HG02885 (cell line): ENCODE measurements around the gene BRF1.

Experiments
- ATAC-seq: cut with Tn5 transposase; IDR thresholded peaks from one replicate; pipeline ENCODE4 v1.9.1; 2021; ENCODE audit warnings: mild to moderate bottlenecking; ENCODE audit not compliant: unreplicated experiment, poor library complexity

BRF1 gene

GRCh38 chr14:105167303-105168092 is 133.3 kb downstream of the BRF1 start:
- no peak for ATAC-seq

GRCh38 chr14:105166571-105167302 is 134.1 kb downstream of the BRF1 start:
- ATAC-seq = no peak

- no peak for ATAC-seq
These were observed 134.9 kb downstream of the BRF1 start for GRCh38 chr14:105165761-105166485.

GRCh38 chr14:105165134-105165704 is 135.6 kb downstream of the BRF1 start:
- ATAC-seq = no peak

GRCh38 chr14:105163040-105163742 is 137.6 kb downstream of the BRF1 start:
- ATAC-seq = no peak

- no peak for ATAC-seq
These were observed 138.2 kb downstream of the BRF1 start for GRCh38 chr14:105162669-105162979.

GRCh38 chr14:105161964-105162668 is 138.7 kb downstream of the BRF1 start:
- ATAC-seq = no peak

GRCh38 chr14:105161309-105161708 is 139.5 kb downstream of the BRF1 start:
- no peak for ATAC-seq

GRCh38 chr14:105160776-105161175 is 140.0 kb downstream of the BRF1 start:
- ATAC-seq = no peak

- ATAC-seq = no peak
These were observed 141.5 kb downstream of the BRF1 start for GRCh38 chr14:105159344-105159743.
